Aorta (tissue), 5 donors: ENCODE measurements around the gene KCNJ4. TPM values are rescaled to one million over a fixed set of nuclear protein-coding genes. Genes with fewer than 3 reads are reported as not detected.
A peak's percentile ranks its signal among the peaks of the same experiment; 100 is the strongest.
"Not testable (repeated sequence)": the region's sequence is repeated elsewhere in the genome, so short reads cannot be mapped to it uniquely, and the experiment has no call there.

Source experiments
- ATAC-seq: fragments of 200-7000 bp; cut with Tn5 transposase; one replicate; pipeline ENCODE4 v1.9.1; 2022; ENCODE audit warnings: moderate library complexity; ENCODE audit not compliant: low FRiP score
- DNase-seq, 2 donors: peaks; one replicate each; pipeline ENCODE4 v3.0.0-alpha.2; 2020
- H3K27ac ChIP-seq, 2 donors: one replicate each; pipeline ENCODE4 v1.5.1; 2013; ENCODE audit warnings: low read length in 2 of 2, mild to moderate bottlenecking in 2 of 2, moderate library complexity in 2 of 2, control low read depth in 1 of 2, inconsistent platforms in 1 of 2, low read depth in 1 of 2
- H3K27me3 ChIP-seq, 2 donors: one replicate each; pipeline ENCODE4 v1.6.1; 2013; ENCODE audit warnings: control low read depth in 1 of 2, low read length in 1 of 2, mild to moderate bottlenecking in 1 of 2, moderate library complexity in 1 of 2; ENCODE audit not compliant: insufficient read depth in 2 of 2, control insufficient read depth in 1 of 2
- H3K36me3 ChIP-seq, 2 donors: one replicate each; pipeline ENCODE4 v1.6.1; 2013; ENCODE audit warnings: control low read depth in 1 of 2, low read length in 1 of 2, mild to moderate bottlenecking in 1 of 2; ENCODE audit not compliant: insufficient read depth in 2 of 2, control insufficient read depth in 1 of 2
- H3K4me1 ChIP-seq, 2 donors: one replicate each; pipeline ENCODE4 v1.6.1; 2013; ENCODE audit warnings: low read length in 2 of 2, control low read depth in 1 of 2, mild to moderate bottlenecking in 1 of 2, moderate library complexity in 1 of 2; ENCODE audit not compliant: insufficient read depth in 2 of 2, control insufficient read depth in 1 of 2
- H3K4me3 ChIP-seq, 2 donors: one replicate each; pipeline ENCODE4 v1.5.1; 2013; ENCODE audit warnings: low read length in 2 of 2, control low read depth in 1 of 2, mild to moderate bottlenecking in 1 of 2
- H3K9me3 ChIP-seq: one replicate; pipeline ENCODE4 v1.6.1; 2013; ENCODE audit warnings: mild to moderate bottlenecking, low read length; ENCODE audit not compliant: control insufficient read depth
- WGBS, 2 donors: extraction: QIAGEN DNeasy Blood & Tissue Kit; methylation state at CpG; one replicate each; pipeline ENCODE4 v1.1.7; 2013; 5-methylcytosine and 5-hydroxymethylcytosine counted together
- intact Hi-C, 2 donors: fragments of 100-400 bp; cut with DNase I; formaldehyde crosslinking; loops; one replicate each; pipeline versions ENCODE4 v1.14.2 to v1.15.0; 2022
- polyA plus RNA-seq, 2 donors: library from polyadenylated mRNA; stranded (reverse); fragments of 200-250 nt; gene quantifications; one replicate each; pipeline ENCODE4 v1.2.3, GENCODE V29; 2013
- total RNA-seq, 2 donors: library from RNA; stranded (reverse); fragmentation: NEBNext Ultra II Directional; extraction: Animal tissue kit (Norgen Biotek cat#: 25700); gene quantifications; one replicate each; pipeline ENCODE4 v1.2.1, GENCODE V29; 2021
- donor health status: healthy with polysubstance abuse.
- donor health status: Bipolar disorder and iron deficiency.
- donor health status: DM: no; HTN: no; CAD: no.
- donor health status: DM: no; HTN: no; CAD: no.
- donor health status: DM: yes; HTN: yes; CAD: no.

Gene KCNJ4
- total and polyA plus RNA-seq, 4 donors = not detected

DNA sequence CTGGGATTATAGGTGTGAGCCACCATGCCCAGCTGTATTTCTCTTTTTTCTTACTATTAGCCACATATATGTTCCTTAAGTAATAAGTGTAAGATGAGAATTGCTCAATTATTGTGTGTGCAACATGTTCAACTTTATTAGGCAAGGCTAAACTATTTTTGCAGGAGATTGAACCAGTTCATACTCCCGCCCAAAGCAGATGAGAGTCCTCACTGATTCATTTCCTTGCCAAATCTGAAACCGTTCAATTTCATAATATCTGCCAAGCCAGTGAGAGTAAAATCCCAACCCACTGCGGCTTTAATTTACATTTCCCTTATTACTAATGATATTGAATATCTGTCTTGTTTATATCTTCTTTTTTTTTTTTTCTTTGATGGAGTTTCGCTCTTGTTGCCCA, 48.4 kb downstream of the KCNJ4 start:
- no peak overlapping the region for H3K27ac ChIP-seq
- intact Hi-C loops = no loop called here
- no peaks in the 10 kb centered on the region for H3K9me3 ChIP-seq
- ATAC-seq (no peak), DNase-seq (no peak)
- 83% methylated on average over 4 of the region's 4 CpGs for WGBS, 2 donors
- H3K4me3 ChIP-seq = no peak overlapping the region
- no peaks in the 10 kb centered on the region for H3K4me1 ChIP-seq
- H3K36me3 ChIP-seq = no peaks in the 10 kb centered on the region
- H3K27me3 ChIP-seq = no peaks in the 10 kb centered on the region

DNA sequence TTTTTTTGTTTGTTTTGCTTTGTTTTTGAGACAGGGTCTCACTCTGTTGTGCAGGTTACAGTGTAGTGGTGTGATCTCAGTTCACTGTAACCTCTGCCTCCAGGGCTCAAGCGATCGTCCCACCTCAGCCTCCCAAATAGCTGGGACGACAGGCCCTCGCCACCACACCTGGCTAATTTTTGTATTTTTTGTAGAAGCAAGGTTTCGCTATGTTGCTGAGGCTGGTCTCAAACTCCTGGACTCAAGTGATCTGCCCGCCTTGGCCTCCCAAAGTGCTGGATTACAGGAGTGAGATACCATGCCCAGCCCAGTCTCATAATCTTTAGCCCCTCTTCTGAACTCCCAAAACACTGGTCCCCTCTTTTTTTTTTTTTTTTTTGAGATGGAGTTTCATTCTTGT, 50.6 kb downstream of the KCNJ4 start:
- DNase-seq = no peak
- no peaks in the 10 kb centered on the region for H3K4me1 ChIP-seq
- no peak for ATAC-seq
- no peaks in the 10 kb centered on the region for H3K27me3 ChIP-seq
- H3K27ac ChIP-seq = no peak overlapping the region
- H3K9me3 ChIP-seq = no peaks in the 10 kb centered on the region
- intact Hi-C loops = no loop called here
- no peaks in the 10 kb centered on the region for H3K36me3 ChIP-seq
- no peak overlapping the region for H3K4me3 ChIP-seq
- 92 to 93% methylated on average over 6 of the region's 6 CpGs for WGBS, 2 donors

GRCh38 chr22:38403812-38404211, 51.2 kb downstream of the KCNJ4 start:
- Histone ChIP-seq H3K9me3 (no peaks in the 10 kb centered on the region), H3K4me1 (no peaks in the 10 kb centered on the region), H3K27me3 (no peaks in the 10 kb centered on the region), H3K27ac (no peak overlapping the region), H3K4me3 (no peak overlapping the region), H3K36me3 (no peaks in the 10 kb centered on the region)
- ATAC-seq (no peak), DNase-seq (no peak)
- 74 to 76% methylated on average over 8 of the region's 8 CpGs for WGBS, 2 donors
- intact Hi-C loops = no loop called here

DNA sequence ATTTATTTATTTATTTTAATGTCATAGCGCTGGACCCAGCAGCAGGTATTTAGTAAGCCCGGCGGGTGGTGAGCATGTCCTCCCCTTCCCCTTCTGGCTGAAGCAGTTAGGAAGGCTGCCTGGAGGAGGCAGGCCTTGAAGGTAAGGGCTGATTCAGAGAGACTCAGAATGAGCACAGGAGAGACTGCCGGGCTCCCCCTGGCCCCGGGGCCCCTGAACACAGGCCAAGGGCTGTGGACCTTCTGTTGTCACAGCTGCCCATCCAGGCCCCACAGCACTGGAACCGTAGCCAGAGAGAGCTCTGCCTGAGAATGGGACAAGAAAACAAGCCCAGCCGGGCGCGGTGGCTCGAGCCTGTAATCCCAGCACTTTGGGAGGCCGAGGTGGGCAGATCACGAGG, 52.8 kb downstream of the KCNJ4 start:
- intact Hi-C loops = no loop called here
- peak in 1 of 2 donors; percentile 75 for DNase-seq
- WGBS, 2 donors = 83 to 86% methylated on average over 12 of the region's 12 CpGs
- no peaks in the 10 kb centered on the region for H3K4me1 ChIP-seq
- no peaks in the 10 kb centered on the region for H3K36me3 ChIP-seq
- no peaks in the 10 kb centered on the region for H3K9me3 ChIP-seq
- H3K4me3 ChIP-seq = no peak overlapping the region
- no peaks in the 10 kb centered on the region for H3K27me3 ChIP-seq
- H3K27ac ChIP-seq = no peak overlapping the region
- no peak for ATAC-seq

GRCh38 chr22:38401336-38402084, 53.5 kb downstream of the KCNJ4 start:
- peak in 1 of 2 donors; percentile 71 for DNase-seq
- intact Hi-C loops = no loop called here
- no peaks in the 10 kb centered on the region for H3K9me3 ChIP-seq
- no peak overlapping the region for H3K4me3 ChIP-seq
- 89 to 91% methylated on average over 9 of the region's 9 CpGs for WGBS, 2 donors
- no peak for ATAC-seq
- H3K36me3 ChIP-seq = no peaks in the 10 kb centered on the region
- no peak overlapping the region for H3K27ac ChIP-seq
- no peaks in the 10 kb centered on the region for H3K27me3 ChIP-seq
- H3K4me1 ChIP-seq = no peaks in the 10 kb centered on the region

- 72 to 85% methylated on average over 1 to 2 of the region's 2 CpGs for WGBS, 2 donors
- H3K27me3 ChIP-seq, H3K27ac ChIP-seq, DNase-seq, H3K9me3 ChIP-seq, H3K36me3 ChIP-seq, ATAC-seq, H3K4me1 ChIP-seq, H3K4me3 ChIP-seq, intact Hi-C loops: not testable (repeated sequence)
Measured at GRCh38 chr22:38400256-38400655, 54.7 kb downstream of the KCNJ4 start.

DNA sequence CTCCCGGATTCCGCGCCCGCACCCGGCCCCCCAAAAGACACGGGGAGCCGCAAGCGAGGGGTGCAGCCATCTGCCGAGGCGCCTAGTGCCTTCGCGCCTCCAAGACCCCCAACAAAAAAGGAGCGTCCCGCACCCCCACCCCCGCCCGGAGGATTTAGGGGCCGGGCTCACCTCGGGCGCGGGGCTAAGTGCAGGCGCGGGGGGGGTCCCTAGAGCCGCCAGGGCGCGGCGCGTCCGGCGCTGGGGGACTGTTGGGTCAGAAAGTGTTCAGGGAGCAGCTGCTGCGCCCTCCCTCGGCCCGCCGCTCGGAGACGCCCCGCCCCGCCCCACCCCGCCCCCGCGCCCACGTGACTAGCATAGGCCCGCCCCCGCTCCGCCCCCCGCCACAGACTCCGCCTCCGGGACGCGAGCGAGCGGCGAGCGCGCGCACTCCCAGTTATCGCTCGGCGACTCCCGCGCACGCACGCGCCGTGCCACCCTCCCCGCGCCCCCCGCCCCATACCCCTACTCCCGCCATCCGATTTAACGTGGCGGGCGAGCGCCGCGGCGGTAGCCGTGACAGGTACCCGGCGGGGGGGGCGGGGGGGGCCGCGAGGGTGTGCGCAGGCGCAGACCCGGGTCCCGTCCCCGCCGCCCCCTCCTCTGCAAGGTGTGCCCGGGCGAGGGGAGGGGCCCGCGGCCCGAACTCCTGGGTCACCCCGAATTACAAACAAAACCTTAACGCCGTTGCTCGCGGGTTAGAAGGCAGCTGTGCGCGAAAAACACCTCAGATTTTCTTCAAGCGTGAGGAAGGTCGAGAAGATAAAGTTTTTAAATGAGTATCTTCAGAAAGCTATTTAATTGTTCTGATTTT, 56.2 kb downstream of the KCNJ4 start:
- no peaks in the 10 kb centered on the region for H3K4me1 ChIP-seq
- H3K27me3 ChIP-seq = no peaks in the 10 kb centered on the region
- H3K9me3 ChIP-seq = no peaks in the 10 kb centered on the region
- H3K4me3 ChIP-seq = peak overlapping the region; percentile 95 to 97
- H3K27ac ChIP-seq = peak overlapping the region in 1 of 2 donors; percentile 68
- no peaks in the 10 kb centered on the region for H3K36me3 ChIP-seq
- 0 to 2% methylated on average over 58 to 102 of the region's 102 CpGs for WGBS, 2 donors
- ATAC-seq (peak; percentile 94), DNase-seq (peak; percentile 91 to 94)
- intact Hi-C loops = no loop called here

GRCh38 chr22:38398181-38398608, 56.8 kb downstream of the KCNJ4 start:
- H3K27me3 ChIP-seq, intact Hi-C loops, H3K36me3 ChIP-seq, H3K9me3 ChIP-seq, H3K4me1 ChIP-seq: not testable (repeated sequence)
- ATAC-seq (peak; percentile 83), DNase-seq (peak; percentile 77 to 88)
- H3K4me3 ChIP-seq = peak overlapping the region; percentile 95 to 97
- peak overlapping the region in 1 of 2 donors; percentile 68 for H3K27ac ChIP-seq
- WGBS, 2 donors = 1% methylated on average over 28 to 48 of the region's 48 CpGs
